Stimulated activated CD4-positive, alpha-beta T cell treated with anti-CD3 and anti-CD28 coated beads, Interleukin-2, amount 100 ng/mL, for 4 hours (primary cell): ENCODE data around the gene NEK6.

Experiments
- DNase-seq: peaks from one replicate; pipeline ENCODE4 v3.0.0-alpha.2; 2020; ENCODE audit warnings: low read depth

NEK6 gene

GRCh38 chr9:124355039-124355940 is 97.5 kb downstream of the NEK6 start:
- DNase-seq: no peak

- DNase-seq: no peak
Observed at GRCh38 chr9:124355941-124356744, 98.4 kb downstream of the NEK6 start.

- no peak for DNase-seq
Observed at GRCh38 chr9:124356745-124357390, 99.1 kb downstream of the NEK6 start.

DNA sequence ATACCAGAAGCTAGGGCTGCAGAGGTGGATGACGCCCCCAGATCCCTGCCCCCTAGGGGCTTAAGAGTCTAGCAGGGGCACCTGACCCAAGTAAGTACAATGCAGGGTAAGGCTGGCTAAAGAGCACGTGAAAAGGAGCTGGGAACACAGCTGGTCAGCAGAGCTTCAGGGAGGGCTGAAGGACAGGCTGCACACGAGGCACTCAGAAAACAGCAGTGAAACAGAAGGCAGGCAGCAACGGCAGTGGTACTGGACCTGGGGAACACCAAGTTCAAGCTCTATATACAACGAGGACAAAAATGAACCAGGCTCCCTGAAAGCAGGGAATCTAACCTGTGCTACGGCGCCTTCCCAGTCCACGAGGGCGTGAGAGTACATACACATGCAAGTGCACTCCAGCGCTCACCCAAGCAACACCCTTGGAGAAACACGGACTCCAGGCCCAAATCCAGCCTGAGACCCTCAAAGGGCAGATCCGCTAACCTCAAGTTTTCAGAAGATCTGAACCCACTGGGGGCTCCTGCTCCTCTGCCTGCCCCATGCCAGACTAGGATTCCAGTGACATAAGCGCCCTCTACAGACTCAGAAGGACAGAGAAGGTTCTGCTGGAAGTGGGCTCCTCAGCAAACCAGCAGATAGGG is 100.1 kb downstream of the NEK6 start:
- no peak for DNase-seq

DNA sequence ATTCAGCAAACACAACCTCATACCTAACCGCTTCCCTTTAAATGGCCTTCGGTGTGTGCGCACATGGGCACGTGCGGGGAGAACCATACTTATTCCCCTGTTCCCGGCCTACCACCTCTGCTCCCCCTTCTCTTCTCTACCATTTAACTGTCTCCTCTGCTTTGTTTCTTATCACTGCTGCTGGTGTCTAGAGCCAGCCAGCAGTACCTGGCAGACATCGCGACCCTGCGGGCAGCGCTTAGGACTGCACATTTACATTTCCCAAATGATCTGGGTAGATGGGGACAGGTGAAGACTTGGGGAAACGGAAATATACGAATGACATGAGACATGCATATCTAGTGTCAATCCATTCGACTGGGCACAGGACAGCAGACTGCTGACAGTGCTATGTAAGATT is 100.9 kb downstream of the NEK6 start:
- no peak for DNase-seq

DNA sequence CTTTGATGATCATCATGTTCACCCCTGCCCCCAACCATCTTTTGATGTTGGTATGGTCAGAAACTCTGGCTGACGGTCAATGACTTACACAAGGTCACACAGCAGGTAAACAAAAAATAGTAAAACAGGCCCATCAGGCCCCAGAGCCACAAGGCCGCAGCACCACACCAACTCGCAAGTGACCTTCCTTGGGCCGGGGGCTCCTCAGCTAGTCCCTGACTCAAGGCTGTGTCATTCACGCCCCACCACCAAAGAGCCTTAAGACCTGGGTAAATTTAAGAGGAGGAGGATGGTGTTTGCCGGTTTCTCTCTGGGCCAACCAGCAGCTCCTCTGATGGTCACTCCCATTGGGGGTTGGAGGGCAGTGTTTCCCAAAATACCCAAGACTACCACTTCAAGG is 101.7 kb downstream of the NEK6 start:
- no peak for DNase-seq

- DNase-seq: no peak
Observed at GRCh38 chr9:124359855-124360678, 102.3 kb downstream of the NEK6 start.

DNA sequence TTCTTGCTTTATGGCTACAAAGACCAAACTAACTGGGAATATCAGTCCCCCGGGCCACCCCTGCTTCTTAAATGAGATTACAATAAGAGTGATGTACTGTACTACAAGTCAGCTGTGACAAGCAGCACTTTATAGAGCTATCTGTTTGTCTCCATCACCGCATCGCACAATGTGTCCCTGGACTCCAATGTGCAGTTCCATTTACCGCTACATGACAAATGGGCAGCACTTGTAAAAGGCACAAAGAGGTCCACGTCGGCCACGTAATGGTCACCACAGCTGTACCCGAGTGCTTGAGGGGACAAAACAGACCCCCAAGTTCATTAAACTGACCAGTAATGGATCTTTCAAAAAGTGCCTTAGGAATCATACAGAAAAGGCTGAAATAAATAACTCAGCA is 103.4 kb downstream of the NEK6 start:
- no peak for DNase-seq

- DNase-seq: no peak
Observed at GRCh38 chr9:124363326-124364096, 105.8 kb downstream of the NEK6 start.

DNA sequence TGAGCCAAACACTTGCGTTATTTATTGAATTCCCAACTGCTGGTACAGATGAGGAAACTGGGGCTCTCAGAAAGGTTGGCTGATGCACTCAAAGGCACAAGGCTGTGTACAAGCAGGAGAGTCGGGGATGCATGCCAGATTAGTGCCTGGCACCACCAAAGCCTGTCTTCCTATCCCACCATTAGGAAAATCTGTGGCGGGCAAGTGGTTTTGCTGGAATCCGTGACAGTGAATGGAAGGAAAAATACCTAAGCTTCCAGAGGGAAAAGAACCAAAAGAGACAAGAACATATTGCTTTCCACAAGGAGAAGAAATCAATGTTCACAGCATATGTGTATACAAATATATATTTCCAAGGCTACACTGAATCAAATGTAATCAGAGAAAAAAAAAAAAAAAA is 106.4 kb downstream of the NEK6 start:
- no peak for DNase-seq

GRCh38 chr9:124365036-124365435 is 107.3 kb downstream of the NEK6 start:
- DNase-seq: no peak

GRCh38 chr9:124366476-124367220 is 108.9 kb downstream of the NEK6 start:
- no peak for DNase-seq

DNA sequence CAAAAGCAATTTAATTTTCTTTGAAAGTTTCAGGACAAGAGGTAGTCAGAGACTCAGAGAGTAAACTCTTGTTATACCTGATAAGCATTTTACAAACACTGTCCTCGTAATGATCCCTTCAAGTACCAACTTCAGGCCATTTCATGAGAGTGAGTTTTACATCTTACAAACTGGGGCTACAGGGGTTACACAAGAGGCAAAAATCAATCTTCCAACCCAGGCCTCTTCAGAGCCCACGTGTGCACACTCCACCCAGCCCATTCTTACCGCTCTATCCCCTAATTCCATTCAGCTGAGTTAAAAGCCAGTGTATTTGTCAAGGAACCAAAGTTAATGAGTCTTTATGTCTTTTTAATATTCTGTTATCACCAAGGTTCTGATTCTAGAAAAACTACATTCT is 110.9 kb downstream of the NEK6 start:
- no peak for DNase-seq

GRCh38 chr9:124369231-124369797 is 111.6 kb downstream of the NEK6 start:
- no peak for DNase-seq

- no peak for DNase-seq
Observed at GRCh38 chr9:124370896-124371582, 113.3 kb downstream of the NEK6 start.

DNA sequence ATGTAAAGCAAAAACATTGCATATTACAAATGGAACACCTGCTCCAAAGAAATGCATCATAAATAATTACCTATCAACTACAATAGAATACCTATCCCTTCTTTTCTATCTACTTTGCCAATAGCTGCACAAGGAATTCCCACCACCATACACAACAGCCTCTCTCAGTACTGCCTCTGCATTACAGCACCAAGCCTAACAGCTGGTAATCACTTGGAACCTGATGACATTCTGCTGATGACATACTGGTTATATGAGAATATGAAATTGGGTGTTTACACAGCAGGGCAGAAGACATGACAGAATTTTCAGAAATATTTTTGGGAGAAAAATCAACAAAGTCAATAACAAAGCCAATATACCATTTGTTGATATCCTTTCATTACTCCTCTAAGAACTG is 114.3 kb downstream of the NEK6 start:
- DNase-seq: no peak

GRCh38 chr9:124373386-124373785 is 115.6 kb downstream of the NEK6 start:
- DNase-seq: no peak

GRCh38 chr9:124373851-124374250 is 116.1 kb downstream of the NEK6 start:
- DNase-seq: no peak

DNA sequence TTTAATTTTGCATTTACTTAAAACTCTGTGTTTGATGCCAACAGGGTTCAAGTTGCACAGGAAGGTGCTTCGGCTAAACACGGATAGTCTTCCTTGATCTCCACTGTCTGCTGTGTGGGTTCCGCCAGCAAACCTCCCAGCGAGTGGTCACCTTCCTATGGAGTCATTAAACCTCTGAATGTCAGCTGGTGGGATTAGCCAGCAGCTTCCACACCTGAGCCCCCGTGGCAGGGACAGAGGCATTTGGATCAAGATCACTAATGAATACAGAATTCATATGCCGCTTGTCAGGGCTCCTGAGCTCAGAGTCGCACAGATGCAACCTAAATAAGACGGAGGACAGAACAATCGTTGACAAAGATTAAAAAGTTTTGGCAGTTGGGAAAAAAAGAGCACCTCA is 118.0 kb downstream of the NEK6 start:
- DNase-seq: no peak
